SK-N-DZ (cell line): ENCODE measurements around the gene PTGDR2.

Experiments used
- DNase-seq: peaks from one replicate; pipeline ENCODE4 v3.0.0-alpha.2; 2015; ENCODE audit warnings: low spot score

Gene PTGDR2

DNA sequence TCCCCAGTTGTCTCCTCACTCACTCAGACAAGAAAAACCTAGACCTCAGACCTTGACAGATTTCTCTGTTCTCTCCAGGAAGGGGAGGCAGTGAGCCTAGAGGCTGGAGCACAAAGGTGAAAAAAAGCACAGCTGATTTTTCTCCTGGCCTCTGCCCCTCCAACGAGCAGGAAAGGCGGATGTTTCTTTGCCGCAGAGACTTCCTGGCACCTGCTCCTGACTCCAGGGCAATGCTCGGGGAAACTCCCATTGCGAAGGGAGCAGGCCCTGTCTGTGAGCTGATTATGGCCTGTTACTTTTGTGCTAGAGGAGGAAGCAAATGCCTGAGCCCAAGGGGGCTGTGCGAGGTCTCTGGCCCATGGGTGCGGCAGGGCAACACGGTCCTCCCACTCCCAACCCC, 45.2 kb downstream of the PTGDR2 start:
- DNase-seq, result no peak

DNA sequence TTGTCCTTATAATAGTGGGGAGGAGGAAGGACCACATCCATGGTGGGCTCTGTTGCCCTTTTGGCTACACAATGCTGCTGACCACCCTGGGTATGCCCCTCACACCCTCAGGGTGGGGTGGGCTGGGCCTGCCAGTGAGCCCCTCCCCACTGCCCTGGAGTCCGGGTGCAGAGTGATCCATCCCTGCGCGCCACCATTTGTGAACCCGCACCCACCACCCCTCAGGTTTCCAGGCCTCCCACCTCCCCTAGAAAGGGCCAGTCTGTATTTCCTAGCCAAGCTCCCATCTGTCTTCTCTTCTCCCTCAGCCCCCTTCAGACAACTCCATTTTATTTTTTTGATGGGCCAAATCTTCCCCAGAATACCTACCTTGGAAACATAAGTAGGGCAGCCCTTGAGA, 45.6 kb downstream of the PTGDR2 start:
- no peak for DNase-seq

DNA sequence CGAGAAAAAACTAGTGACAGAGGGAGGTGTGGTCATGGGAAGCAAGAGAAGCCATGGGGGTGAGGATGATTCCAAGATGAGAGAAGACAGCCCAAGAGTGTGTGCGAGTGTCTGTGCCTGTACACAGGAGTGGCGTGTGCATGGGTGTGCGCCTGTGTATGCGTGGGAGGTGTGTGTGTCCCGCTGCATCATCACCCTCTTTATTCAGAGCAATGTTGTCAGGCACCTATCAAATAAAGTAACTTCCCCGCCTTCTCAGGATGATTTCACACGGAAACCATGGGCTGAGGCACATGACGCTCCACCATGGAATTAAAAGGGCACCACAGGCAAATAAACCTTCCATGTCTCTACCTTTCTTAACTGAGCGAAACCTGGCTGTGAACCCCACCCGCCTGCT, 46.1 kb downstream of the PTGDR2 start:
- no peak for DNase-seq

DNA sequence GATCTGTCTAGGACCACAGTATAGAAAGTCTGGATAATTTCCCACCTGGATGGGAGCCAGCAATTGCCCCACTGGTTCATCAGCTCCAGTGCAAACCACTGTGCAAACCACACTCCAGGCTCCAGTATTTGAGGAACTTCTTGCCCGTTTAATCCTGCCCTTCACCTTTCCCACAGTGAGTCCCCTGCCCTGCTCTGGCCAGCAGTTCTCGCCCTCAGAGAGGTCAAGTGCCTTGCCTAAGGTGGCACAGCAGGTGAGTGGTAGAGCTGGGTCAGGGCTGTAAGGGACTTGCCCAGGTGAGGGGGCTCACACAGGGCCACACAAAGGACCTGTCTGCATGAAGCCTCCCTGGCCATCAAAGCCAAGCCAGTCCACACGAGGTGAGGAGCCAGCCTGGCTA, 46.5 kb downstream of the PTGDR2 start:
- no peak for DNase-seq

DNA sequence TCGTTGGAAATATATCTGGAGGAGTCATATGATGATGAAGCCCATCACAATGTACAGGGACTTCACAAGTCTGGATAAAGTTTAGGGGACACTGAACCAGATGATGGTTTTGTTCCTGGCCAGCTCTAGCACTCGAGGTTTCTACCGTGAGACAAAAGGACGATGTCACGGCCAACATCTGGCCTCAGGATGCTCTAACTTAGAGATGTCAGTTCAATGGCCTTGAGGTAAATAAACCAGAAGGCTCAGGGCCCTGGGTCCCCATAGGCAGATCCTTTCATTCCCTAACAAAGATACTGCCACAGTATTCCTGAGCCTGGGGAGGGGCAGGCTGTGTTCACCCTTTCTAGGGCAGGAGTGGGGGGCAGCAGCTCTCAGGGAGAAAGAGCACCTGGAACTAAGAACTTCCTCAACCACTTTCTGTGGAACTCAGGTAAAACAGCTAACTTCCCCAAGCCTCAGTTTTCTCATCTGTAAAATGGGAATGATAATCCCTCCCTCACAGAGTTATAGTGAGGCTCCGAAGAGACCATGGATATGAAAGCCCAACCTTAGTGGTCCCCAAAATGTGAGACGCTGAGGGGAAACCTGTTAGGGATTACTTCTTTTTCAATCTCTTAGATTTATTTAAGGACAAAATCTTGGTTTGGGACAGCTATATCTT, 52.3 kb downstream of the PTGDR2 start:
- no peak for DNase-seq

DNA sequence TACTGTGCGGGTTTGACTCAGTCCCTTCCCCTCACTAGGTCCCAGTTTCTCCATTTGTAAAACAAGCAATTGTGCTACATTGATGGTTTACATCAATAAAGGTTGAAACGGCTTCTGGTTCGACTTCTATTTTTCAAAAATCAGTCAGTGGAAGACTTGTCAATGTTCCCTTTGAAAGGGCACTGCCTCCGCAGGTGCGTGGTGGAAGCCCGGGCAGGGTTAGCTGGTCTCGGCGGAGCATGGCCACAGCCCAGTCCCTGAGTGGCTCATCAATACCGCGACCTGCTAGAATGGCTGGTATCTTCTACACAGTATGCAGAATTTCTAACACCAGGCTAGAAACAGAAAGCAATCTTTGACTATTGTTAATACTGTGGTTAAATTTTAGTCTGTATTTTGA, 54.6 kb downstream of the PTGDR2 start:
- DNase-seq, result no peak
